Epithelial cell of proximal tubule (primary cell): ENCODE data around the gene RGS7. TPM values are rescaled to one million over a fixed set of nuclear protein-coding genes. Genes with fewer than 3 reads are reported as not detected.

Source experiments
- DNase-seq: peaks from one replicate; pipeline ENCODE4 v3.0.0-alpha.2; 2011; ENCODE audit warnings: low read depth
- H3K4me3 ChIP-seq: 2 replicates; pipeline ENCODE4 v1.5.1; 2011; ENCODE audit warnings: low read depth, mild to moderate bottlenecking, low read length
- total RNA-seq: library from RNA; depleted of rRNA; stranded (reverse); fragments of >200 nt; gene quantifications from 2 replicates; pipeline ENCODE4 v1.2.3, GENCODE V29; 2015
- TF ChIP-seq, protein P1 (sequence below): conservative IDR thresholded peaks from 2 replicates; pipeline ENCODE4 v1.5.1; 2012; ENCODE audit warnings: low read depth, mild to moderate bottlenecking, low read length

The RGS7 gene
- total RNA-seq, 1 donor from 2014 or later: 0.06 TPM

DNA sequence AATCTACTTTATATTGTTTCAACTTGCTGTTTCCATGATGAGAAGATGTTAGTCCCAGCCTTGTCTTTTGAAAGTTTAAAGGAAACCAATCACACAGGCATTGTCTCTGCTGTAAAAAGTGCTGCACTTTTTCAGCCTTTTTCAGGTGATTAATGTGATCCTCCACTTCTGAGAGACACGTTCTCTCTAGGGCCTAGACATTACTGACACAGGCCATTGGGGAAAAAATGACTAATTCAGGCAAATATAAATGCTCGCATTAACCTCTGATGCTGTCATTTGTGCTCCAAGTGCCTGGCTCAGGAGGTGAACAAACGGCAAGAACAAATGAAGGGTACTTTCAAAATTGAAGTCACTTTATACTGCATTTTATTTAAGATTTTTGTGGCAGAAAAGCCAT lies 32.4 kb upstream of the RGS7 start:
- no peak for DNase-seq
- TF ChIP-seq, protein P1, sequence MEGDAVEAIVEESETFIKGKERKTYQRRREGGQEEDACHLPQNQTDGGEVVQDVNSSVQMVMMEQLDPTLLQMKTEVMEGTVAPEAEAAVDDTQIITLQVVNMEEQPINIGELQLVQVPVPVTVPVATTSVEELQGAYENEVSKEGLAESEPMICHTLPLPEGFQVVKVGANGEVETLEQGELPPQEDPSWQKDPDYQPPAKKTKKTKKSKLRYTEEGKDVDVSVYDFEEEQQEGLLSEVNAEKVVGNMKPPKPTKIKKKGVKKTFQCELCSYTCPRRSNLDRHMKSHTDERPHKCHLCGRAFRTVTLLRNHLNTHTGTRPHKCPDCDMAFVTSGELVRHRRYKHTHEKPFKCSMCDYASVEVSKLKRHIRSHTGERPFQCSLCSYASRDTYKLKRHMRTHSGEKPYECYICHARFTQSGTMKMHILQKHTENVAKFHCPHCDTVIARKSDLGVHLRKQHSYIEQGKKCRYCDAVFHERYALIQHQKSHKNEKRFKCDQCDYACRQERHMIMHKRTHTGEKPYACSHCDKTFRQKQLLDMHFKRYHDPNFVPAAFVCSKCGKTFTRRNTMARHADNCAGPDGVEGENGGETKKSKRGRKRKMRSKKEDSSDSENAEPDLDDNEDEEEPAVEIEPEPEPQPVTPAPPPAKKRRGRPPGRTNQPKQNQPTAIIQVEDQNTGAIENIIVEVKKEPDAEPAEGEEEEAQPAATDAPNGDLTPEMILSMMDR: no peak
- H3K4me3 ChIP-seq: no peak overlapping the region

DNA sequence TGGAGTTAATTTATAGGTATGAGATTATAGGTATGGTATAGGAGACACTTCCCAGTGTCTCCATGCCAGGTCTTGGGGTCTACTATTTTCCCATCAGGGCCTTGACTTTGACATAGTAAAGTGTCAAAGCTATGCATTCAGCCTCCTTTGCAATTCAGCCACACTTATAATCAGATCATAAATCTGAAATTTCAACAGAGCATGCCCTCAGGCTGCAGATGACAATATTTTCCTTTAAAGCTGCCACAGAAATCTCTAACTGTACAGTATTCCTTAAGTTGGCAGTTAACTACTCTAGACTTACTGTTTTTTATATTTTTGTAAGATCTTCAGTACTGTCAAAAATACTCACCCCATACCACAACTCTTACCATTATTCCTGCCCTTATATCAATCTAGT lies 30.2 kb upstream of the RGS7 start:
- H3K4me3 ChIP-seq: no peak overlapping the region
- no peak for DNase-seq
- TF ChIP-seq, protein P1: no peak

DNA sequence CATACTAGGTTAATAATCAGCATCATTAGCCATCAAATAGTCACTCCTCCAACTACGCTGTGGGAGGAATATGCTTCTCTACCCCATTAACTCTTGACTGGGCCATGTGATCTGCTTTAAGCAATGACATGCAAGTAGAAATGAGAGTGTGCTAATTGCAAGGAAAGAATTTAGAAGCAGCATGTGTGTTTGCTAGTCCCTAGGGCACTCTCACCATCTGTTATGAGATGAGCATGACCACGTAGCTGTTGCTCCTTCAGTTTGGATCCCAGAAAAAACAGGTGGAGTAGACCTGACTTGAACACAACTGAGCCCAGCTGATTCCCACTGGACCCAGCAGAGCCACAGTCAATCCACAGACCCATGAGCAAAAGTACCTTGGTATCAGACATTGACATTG lies 19.7 kb upstream of the RGS7 start:
- DNase-seq: no peak
- no peak overlapping the region for H3K4me3 ChIP-seq
- TF ChIP-seq, protein P1: no peak

DNA sequence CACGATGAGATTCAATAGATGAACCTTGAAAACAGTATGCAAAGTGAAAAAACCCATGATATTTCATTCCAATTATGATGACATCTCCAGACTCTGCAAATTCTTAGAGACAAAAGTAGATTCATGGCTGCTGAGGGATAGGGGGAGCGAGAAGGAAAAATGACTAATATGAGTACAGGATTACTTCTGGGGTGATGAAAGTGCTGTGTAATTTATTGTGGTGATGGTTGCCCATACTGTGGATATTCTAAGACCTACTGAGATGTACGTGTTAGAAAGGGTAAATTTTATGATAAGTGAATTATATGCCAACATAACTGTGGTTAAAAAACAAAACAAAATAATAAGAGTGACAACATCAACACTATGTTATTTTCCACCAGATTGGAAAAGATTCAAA lies 18.9 kb upstream of the RGS7 start:
- no peak for DNase-seq
- TF ChIP-seq, protein P1: no peak

DNA sequence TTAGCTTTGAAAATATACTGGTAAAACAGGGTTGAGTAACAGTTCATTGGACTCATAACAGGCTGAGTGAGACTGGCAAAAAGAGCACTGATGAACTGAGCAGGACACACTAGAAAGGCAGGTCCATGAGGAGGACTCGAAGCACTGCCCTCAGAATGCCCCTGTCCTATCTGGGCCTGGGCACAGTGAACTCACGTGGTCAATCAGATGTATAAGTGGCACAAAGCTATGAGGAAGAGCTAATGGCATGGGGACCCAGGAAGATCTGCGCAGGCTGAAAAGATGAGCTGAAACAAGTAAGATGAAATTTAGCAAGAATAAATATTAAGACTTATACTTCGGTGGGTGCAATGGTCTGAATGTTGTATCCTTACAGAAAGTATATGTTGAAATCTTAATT lies 9.2 kb upstream of the RGS7 start:
- TF ChIP-seq, protein P1: no peak
- no peak for DNase-seq
- no peak overlapping the region for H3K4me3 ChIP-seq

More for the DNA sequence above, 18.9 kb upstream of the RGS7 start:
- H3K4me3 ChIP-seq: no peak overlapping the region

DNA sequence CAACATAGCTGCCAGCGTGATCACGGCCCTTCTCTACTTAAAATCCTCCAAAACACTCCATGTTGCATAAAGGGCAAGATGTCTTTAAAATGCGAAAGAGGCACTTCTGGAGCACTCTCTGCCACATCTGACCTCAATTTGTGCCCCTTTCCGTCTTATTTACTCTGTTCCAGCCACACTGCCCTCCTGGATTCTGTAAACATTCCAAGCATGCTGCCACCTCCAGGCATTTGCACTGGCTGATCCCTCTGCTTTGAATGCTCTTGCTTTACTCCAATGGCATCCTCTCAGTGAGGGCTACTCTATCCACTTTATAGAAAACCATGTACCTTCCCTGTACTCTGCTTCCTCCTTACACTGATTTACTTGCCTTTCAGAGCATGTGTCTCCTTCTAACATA lies 5.3 kb upstream of the RGS7 start:
- TF ChIP-seq, protein P1: no peak
- no peak overlapping the region for H3K4me3 ChIP-seq
- DNase-seq: no peak
